GM18519 (cell line): ENCODE data around the gene SMARCA2.

Source experiments
- ATAC-seq: cut with Tn5 transposase; IDR thresholded peaks from one replicate; pipeline ENCODE4 v1.9.1; 2021; ENCODE audit warnings: mild to moderate bottlenecking, moderate library complexity; ENCODE audit not compliant: unreplicated experiment, low FRiP score

Gene SMARCA2

GRCh38 chr9:2164268-2164667 lies 149.1 kb downstream of the SMARCA2 start:
- no peak for ATAC-seq

- no peak for ATAC-seq
Measured at GRCh38 chr9:2166203-2166602, 151.1 kb downstream of the SMARCA2 start.

DNA sequence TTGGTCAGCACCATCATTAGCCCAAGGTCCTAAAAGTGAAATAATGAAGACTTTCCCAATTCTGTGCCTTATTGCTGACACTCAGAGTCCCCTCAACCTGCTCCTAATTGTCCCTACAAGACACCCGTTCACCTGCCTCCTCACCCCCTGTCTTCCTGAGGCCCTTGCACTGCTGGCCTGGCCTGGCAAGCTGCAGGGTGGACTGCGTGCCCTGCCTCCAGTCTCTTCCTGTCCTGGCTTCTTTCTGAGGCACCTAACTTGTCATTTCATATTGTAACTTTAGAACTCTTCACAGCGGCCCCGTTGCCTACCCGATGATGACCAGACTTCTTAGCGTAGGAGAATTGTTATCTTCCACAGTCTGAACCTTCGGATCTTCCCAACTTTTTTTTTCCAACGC lies 153.9 kb downstream of the SMARCA2 start:
- no peak for ATAC-seq

DNA sequence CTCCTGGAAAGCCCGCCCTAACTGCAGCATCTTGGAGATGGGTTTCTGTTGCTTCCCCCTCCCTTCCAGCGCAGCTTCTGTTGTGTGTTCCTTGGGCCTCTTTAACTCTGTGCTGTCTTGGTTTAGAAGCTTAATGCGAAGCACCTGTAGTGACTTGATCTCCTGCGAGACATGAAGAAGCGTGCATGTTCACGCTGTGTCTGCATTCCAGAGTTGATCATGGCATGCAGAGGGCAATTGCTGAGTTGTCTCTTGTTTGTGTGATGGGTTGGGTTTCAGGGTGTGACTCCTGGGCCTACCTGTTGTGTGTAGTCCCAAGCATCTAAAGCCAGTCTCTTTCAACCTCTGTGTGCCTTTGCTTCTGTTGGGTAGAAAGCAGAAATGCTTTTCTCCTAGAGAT lies 155.6 kb downstream of the SMARCA2 start:
- ATAC-seq = no peak

DNA sequence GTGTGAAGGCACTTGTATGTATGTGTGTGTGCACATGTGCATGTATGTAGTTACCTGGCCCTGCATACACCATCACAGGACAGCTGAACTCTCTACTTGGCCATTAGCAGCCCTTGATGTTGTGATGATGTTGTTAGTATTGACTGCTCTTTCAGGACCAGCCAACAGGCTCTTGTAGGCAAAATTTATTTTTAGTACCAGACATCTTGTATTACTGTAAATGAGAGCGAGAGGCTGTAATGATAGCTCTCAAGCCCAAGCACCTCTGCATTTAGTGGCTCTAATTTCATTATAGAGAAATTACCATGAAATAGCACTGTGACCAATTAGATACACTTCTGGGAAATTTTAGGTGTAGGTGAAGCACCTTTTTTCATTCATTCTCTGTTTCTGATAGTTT lies 158.0 kb downstream of the SMARCA2 start:
- ATAC-seq = no peak

DNA sequence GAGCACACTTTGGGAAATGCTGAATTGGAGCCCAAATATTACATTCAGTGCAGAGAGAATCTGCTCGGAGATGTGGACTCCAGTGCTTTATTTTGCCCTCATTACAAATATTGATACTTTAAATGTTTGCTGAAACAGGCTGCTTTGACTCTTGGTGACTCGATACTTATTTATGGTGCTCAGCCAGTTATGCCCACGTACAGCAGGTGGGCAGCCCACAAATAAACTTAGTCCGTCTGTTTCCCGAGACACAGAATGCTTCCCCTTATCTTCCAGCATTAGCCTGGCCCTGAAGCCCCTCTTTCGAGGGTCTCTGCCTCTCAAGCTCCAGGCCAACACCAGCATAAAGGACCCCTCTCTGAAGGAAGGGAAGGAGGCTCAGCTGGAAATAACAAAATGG lies 158.7 kb downstream of the SMARCA2 start:
- ATAC-seq = no peak

- ATAC-seq = no peak
Measured at GRCh38 chr9:2174306-2174705, 159.2 kb downstream of the SMARCA2 start.

- no peak for ATAC-seq
Measured at GRCh38 chr9:2174911-2175310, 159.8 kb downstream of the SMARCA2 start.

DNA sequence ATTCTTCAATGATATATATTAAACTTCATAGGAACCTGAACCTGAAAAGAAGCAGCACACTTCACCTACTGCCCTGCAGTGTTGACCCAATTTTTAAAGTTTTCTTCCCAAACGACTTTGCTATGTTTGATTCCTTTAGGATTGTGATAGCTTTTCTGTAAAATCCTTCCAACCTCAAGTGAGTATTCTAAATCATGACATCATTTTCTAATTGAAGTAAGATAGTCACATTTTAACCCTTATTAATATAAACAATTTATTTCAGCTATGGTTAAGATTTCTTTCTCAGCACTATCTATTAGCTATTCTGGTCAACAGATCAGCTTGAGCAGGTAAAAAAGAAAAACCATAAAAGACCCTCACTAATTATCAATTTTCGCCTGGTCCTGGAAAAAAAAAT lies 162.0 kb downstream of the SMARCA2 start:
- no peak for ATAC-seq

DNA sequence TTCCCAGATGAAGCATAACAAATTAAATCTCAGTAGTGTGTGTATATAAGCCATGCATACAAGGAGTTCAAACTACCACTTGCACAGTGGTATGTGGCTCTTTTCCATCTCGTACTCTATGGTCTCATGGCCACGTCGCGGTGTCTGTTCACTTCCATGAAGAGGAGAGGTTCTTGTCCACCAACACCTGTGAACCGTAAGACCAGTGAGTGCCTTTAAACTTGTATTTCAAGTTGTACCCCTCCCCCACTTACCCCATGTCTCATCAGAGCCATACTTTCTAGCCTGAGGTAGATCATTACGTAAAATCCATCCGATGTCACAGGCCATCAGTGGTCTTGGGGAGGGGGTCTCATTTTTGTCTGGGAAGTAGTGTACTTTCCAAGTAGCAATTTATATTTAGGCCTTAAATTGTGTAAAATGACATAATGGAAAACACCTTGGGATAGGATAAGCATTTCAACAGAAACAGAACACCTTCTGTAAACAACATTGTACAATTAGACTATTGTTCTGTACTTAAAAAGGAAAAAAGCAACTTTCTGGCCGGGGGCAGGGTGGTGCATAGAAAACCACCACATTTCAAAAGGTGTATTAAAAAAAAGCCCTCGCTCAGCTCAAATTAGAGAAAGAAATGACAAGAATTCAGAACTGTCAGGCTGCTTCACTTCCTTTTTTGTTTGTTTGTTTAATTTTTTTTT lies 163.0 kb downstream of the SMARCA2 start:
- no peak for ATAC-seq

DNA sequence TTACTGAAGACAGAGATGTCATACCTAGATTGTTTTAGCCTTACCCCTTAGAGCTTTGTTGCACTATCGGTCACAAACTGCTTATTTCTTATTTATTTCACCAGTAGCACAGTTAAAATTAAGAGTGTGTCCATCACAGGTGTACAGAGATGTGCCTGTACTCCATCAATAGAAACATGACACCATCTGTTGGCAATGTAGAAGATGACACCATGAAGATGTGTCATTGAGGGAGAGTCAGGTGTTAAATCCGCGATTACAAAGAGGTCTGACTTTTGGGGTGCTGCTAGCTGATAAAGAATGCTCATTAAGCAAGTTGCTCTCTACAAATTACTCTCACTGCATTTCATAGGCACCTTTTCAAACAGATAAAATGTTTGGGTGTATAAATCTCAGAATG lies 164.4 kb downstream of the SMARCA2 start:
- ATAC-seq = no peak

- ATAC-seq = no peak
Measured at GRCh38 chr9:2180154-2180553, 165.0 kb downstream of the SMARCA2 start.

- ATAC-seq = no peak
Measured at GRCh38 chr9:2180704-2181103, 165.6 kb downstream of the SMARCA2 start.

GRCh38 chr9:2181792-2182191 lies 166.6 kb downstream of the SMARCA2 start:
- ATAC-seq = no peak

DNA sequence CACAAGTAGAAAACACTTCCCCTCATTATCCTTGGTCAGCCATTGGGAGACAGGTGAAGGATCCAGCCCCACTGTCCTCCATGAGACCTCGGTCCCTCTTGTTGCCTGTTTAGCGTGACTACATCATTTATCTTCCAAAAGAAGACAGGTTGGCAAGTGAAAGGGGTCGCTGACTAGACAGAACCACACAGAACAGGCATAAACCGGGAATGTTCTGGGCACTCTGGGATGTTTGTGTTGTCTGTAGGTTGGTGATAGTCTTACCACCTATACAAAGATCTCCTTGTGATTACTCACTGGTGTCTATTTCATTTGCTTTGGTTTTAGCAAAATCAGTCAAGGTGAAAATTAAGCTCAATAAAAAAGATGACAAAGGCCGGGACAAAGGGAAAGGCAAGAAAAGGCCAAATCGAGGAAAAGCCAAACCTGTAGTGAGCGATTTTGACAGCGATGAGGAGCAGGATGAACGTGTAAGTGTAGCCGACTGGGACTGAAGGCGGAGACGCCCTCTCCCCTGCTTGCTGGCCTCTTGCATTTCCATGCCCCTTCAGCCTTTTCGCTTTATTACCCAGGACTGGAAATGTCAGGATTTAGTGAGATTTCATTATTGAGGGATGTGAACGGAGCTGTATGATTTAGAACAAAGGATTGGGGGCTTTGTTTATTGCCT lies 175.9 kb downstream of the SMARCA2 start:
- ATAC-seq = no peak

DNA sequence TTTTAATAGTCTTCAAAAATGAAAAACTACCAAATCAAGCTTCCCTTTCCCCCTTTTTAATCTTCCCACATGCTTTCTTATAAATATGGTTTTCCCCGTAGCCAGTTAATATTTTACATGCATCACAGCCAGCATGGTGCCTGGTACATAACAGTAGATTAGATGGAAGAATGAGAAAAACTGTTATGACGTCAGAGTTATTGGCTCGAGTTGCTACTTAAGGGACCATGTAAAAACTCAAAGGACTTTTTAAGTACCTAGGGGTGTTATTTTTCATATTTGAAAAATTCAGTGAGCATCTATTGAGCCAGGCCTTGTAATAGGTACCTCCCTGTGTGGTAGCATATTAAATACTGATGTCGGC lies 176.4 kb downstream of the SMARCA2 start:
- ATAC-seq = no peak

DNA sequence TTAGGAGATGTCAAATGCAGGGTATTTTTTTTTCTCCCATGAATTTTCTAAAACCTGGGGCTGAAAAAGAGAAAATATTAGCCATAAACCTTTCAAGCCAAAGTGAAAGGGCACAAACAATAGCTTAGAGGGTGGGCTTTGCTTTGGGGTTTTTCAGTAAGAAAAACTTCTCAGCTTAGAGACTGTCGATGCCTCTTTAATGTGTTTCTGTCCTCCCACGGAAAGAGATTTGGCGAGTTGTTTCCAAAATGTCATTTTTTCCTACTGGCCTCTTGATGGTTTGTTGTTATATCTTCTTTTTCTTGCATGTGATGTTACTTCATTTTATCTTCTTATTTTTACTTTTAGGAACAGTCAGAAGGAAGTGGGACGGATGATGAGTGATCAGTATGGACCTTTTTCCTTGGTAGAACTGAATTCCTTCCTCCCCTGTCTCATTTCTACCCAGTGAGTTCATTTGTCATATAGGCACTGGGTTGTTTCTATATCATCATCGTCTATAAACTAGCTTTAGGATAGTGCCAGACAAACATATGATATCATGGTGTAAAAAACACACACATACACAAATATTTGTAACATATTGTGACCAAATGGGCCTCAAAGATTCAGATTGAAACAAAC lies 177.3 kb downstream of the SMARCA2 start:
- ATAC-seq = no peak

GRCh38 chr9:2193552-2193951 lies 178.4 kb downstream of the SMARCA2 start:
- ATAC-seq = no peak

DNA sequence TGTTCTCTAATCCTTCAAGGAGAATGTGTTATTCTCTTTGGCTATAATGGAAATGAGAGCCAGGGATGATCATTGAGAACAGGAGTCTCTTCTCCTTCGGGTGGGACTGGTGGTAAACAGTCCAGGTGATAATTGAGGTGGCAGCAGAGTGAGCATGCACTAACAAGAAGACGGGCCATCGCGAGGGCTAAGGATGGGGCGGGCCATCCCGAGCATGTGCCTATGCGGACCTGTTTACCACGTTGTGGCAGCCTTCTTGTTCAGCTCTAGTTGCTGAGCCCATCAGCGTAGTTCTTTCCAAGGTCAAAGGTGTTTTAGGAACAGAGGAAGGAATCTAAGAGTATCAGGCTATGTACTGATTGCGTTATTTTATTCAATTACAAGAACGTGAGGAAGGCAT lies 180.1 kb downstream of the SMARCA2 start:
- ATAC-seq = no peak

GRCh38 chr9:2196757-2197156 lies 181.6 kb downstream of the SMARCA2 start:
- ATAC-seq = no peak

GRCh38 chr9:2198956-2199635 lies 183.9 kb downstream of the SMARCA2 start:
- ATAC-seq = no peak
